ENCODE measurements around the gene DGCR8. TPM values are rescaled to one million over a fixed set of nuclear protein-coding genes. Genes with fewer than 3 reads are reported as not detected.

Gene DGCR8
- total RNA-seq, 2 experiments from 2014 or later, result 54.3 to 54.5 TPM

DNA sequence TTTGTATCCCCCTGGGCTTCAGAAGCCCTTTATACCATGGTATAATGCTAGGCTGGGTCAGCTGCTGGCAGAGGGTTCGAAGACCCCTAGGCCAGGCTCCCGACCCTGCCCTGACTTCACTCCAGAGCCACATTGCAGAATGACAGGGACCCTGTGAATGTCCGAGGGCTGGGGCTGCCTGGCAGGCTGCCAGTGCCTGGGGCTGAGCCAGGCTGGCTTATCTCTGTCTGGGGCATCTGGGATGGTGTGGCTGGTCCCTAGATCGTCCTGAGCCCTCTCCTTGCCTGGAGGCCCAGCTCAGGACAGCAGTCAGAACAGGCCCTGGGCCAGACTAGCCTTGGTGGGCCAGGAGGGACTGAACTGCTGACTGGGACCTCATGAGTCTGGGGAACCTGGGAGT lies 55.2 kb downstream of the DGCR8 start:
- Mint-ChIP-seq H3K27me3 (no peaks in the 10 kb centered on the region), H3K4me1 (peaks cover 8% of the 10 kb centered on the region), H3K27ac (no peak overlapping the region), H3K4me3 (no peak overlapping the region), H3K9me3 (no peaks in the 10 kb centered on the region), H3K36me3 (peaks cover 1% of the 10 kb centered on the region)
- DNase-seq (no peak), ATAC-seq (ENCODE audit: low read depth) (no peak)
- POLR2A ChIA-PET, result no interaction called here

DNA sequence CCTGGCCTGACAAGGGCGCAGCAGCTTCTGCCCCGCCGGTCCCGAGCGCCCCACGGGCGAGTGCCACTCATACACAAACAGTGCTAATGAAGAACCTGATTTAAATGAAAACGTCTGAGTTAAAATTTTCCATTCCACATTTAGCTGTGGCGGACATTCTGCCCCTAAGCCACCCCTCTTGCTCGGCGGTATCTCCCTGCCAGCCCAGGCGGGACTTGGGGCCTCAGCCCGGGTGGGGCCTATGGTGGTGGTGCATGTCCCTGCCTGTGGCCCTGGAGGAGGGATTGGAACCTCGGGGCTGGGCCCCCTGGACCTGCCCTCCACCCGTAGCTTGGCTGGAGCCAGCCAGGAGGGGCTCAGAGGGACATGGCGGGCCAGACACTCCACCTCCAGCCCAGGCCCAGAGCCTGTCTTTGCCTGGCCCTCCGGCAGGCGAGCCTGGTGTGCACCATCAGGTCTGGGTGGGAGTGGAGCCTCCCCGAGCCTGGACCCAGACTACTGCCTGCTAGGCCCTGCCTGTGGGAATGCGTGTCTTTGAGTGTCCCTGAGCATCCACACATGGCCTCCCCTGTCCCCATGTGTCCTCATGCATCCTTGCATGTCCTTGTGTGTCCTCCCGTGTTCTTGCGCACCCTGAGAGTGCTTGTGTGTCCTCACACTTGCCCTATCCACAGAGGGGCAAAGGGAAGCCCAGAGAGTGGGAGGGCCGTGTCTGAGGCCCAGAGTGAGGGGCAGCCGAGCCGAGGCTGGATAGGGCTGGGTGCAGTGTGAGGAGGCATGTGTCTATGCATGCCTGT lies 56.0 kb downstream of the DGCR8 start:
- peaks cover 1% of the 10 kb centered on the region for H3K36me3 Mint-ChIP-seq
- no peak overlapping the region for H3K27ac Mint-ChIP-seq
- peaks cover 8% of the 10 kb centered on the region for H3K4me1 Mint-ChIP-seq
- no peak overlapping the region for H3K4me3 Mint-ChIP-seq
- ATAC-seq (ENCODE audit: low read depth) (no peak), DNase-seq (no peak)
- H3K27me3 Mint-ChIP-seq, result no peaks in the 10 kb centered on the region
- POLR2A ChIA-PET, result no interaction called here
- H3K9me3 Mint-ChIP-seq, result no peaks in the 10 kb centered on the region

DNA sequence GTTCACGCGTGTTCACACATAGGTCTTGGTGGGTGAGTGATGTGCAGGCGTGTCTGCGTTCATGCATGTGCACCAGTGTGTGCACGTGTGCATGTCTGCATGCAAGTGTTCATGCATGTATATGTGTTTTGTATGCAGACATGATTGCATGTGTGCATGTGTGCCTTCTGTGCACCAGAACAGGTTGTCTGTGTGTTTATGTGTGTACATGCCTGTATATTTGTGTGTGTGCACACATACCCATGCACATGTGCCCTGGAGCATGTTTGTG lies 56.5 kb downstream of the DGCR8 start:
- Mint-ChIP-seq H3K4me3 (no peak overlapping the region), H3K9me3 (no peaks in the 10 kb centered on the region), H3K27ac (no peak overlapping the region), H3K27me3 (no peaks in the 10 kb centered on the region), H3K36me3 (peaks cover 1% of the 10 kb centered on the region), H3K4me1 (peaks cover 8% of the 10 kb centered on the region)
- POLR2A ChIA-PET, result no interaction called here
- DNase-seq (no peak), ATAC-seq (ENCODE audit: low read depth) (no peak)

DNA sequence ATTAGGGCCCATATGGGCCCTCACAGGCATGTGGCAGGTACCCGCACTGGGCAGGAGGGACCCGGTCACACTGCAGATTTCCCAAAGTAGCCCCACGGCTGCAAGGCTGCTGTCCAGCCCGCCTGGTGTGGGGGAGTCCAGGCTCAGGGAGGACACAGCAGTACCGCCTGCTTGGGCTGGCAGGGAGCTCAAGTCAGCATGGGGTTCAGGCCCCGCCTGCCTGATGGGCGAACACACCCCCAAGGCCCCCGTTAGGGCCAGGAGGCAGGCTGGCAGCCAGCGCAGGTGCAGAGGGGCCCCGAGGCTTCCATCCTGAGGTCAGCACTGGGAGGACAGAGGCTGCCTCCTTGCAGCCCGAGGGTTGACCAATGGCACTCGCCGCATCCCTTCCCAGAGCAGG lies 57.1 kb downstream of the DGCR8 start:
- ATAC-seq (ENCODE audit: low read depth), result no peak
- POLR2A ChIA-PET, result no interaction called here
- Mint-ChIP-seq H3K4me3 (no peak overlapping the region), H3K27ac (no peak overlapping the region), H3K27me3 (no peaks in the 10 kb centered on the region), H3K36me3 (peaks cover 1% of the 10 kb centered on the region), H3K4me1 (peaks cover 8% of the 10 kb centered on the region), H3K9me3 (no peaks in the 10 kb centered on the region)
- DNase-seq, result no peak

DNA sequence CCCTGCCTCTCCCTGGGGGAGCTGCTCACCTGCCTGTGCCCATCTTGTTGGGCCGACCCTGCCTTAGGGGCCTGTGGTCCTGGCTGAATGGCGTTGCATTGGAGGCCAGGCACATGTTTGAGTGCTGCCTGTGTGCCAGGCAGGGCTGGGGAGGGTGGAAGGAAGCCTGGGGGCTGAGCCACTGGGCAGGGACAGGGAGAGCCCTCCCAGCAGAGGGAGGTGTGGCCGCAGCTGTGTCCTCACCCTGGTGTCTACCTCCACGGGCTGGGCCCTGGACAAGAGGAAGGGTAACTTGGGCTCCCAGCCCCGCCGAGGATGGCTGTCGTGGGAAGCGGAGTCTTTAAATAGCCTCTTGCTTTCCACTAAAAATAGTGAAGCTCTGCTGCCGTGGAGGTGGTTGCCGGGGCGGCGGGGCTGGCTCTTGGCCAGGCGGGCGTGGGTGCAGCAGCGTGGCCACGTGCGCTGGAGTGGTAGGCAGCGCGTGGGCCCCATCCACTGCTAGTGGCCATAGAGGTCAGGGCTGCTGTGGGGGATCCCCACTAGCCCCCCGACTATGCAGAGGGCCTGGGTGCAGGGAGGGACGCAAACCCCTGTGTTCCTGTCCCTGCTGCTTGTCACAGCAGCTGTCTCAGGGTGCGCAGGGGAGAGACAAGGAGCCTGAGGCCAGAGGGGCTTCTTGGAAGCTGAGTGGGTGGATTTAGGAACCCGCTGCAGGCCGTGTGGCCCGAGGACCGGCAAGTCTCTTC lies 57.8 kb downstream of the DGCR8 start:
- H3K27ac Mint-ChIP-seq, result no peak overlapping the region
- no peaks in the 10 kb centered on the region for H3K9me3 Mint-ChIP-seq
- peaks cover 7% of the 10 kb centered on the region for H3K4me1 Mint-ChIP-seq
- no peak for ATAC-seq (ENCODE audit: low read depth)
- H3K4me3 Mint-ChIP-seq, result no peak overlapping the region
- peaks cover 1% of the 10 kb centered on the region for H3K36me3 Mint-ChIP-seq
- DNase-seq, result no peak
- POLR2A ChIA-PET, result no interaction called here
- no peaks in the 10 kb centered on the region for H3K27me3 Mint-ChIP-seq

DNA sequence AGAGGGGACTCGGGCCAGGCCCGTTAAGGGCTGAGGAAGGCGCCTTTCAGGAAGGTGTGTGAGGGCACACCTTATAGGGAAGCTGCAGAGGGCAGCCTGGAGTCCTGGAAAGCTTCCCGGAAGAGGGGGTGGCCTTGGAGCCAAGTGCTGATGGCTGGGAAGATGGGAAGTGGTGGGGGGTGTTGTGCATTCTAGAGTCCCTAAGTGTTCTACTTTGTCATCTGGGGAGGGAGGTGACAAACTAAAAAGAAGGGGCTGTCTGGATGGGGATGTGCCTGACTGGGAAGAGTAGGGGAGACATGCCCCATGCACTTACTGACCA lies 58.3 kb downstream of the DGCR8 start:
- no peaks in the 10 kb centered on the region for H3K27me3 Mint-ChIP-seq
- H3K4me3 Mint-ChIP-seq, result no peak overlapping the region
- peaks cover 5% of the 10 kb centered on the region for H3K4me1 Mint-ChIP-seq
- ATAC-seq (ENCODE audit: low read depth), result no peak
- DNase-seq, result no peak
- no peak overlapping the region for H3K27ac Mint-ChIP-seq
- peaks cover 1% of the 10 kb centered on the region for H3K36me3 Mint-ChIP-seq
- no peaks in the 10 kb centered on the region for H3K9me3 Mint-ChIP-seq
- POLR2A ChIA-PET, result no interaction called here

DNA sequence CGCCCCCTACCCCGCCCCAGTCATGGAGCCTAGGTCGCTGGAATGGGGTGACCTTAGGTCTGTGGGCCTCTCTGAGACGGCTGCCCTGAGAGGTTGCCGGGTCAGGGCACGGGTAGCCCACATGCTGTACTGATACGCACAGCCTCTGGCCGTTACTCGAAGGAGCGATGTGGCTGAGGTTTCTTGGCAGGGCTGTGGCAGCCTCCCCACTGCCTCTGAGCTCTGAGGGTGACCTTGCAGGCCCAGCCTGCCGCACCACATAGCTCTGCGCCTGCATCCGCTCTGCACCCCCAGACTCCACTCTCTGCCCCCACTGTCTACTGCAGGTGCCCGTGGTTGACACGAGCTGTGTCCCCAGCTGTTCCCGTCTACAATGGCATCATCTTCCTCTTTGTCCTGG lies 58.8 kb downstream of the DGCR8 start:
- H3K9me3 Mint-ChIP-seq, result no peaks in the 10 kb centered on the region
- ATAC-seq (ENCODE audit: low read depth), result no peak
- no peaks in the 10 kb centered on the region for H3K27me3 Mint-ChIP-seq
- POLR2A ChIA-PET, result no interaction called here
- DNase-seq, result no peak
- no peak overlapping the region for H3K27ac Mint-ChIP-seq
- H3K4me3 Mint-ChIP-seq, result no peak overlapping the region
- peaks cover 3% of the 10 kb centered on the region for H3K4me1 Mint-ChIP-seq
- H3K36me3 Mint-ChIP-seq, result peaks cover 1% of the 10 kb centered on the region

DNA sequence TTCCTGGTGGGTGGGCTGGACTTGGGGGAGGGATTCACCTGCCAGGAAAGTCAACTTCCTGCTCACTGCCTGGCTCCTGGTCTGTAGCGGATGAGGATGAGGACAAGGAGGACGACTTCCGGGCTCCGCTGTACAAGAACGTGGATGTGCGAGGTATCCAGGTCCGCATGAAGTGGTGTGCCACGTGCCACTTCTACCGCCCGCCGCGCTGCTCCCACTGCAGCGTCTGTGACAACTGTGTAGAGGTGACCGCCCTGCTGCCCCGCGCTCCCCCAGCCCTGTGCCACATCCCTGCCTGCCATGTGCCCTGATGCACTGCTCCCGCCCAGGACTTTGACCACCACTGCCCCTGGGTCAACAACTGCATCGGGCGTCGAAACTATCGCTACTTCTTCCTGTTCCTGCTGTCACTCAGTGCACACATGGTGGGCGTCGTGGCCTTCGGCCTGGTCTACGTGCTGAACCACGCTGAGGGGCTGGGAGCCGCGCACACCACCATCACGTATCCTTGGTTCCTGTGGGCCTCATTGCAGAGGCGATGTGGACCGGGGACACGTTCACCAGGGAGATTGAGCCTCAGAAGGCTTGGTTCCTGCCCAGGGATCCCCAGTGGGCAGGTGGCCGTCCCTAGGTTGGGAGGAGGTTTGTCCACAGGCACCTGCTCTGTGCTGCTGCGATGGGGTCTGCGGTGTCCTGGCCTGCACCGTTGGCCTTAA lies 59.5 kb downstream of the DGCR8 start:
- Mint-ChIP-seq H3K4me1 (peaks cover 3% of the 10 kb centered on the region), H3K4me3 (no peak overlapping the region), H3K36me3 (peaks cover 1% of the 10 kb centered on the region), H3K9me3 (no peaks in the 10 kb centered on the region), H3K27me3 (no peaks in the 10 kb centered on the region), H3K27ac (no peak overlapping the region)
- ATAC-seq (ENCODE audit: low read depth), result no peak
- POLR2A ChIA-PET, result no interaction called here
- DNase-seq, result no peak

DNA sequence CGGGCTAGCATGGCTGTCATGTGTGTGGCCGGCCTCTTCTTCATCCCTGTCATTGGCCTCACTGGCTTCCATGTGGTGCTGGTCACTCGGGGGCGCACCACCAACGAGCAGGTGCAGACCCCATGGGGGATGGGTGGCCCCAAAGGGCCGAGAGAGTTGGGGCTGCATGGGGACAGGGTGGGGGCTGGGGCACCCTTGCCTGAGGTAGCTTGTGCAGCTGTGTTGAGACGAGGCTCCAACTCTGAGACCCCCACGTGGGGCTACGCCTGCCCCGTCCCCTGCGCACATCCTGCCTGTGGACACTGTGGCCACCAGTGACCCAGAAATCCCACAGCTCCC lies 60.0 kb downstream of the DGCR8 start:
- no peak overlapping the region for H3K4me3 Mint-ChIP-seq
- DNase-seq (no peak), ATAC-seq (ENCODE audit: low read depth) (no peak)
- H3K36me3 Mint-ChIP-seq, result peaks cover 1% of the 10 kb centered on the region
- H3K27me3 Mint-ChIP-seq, result no peaks in the 10 kb centered on the region
- H3K4me1 Mint-ChIP-seq, result peaks cover 3% of the 10 kb centered on the region
- H3K9me3 Mint-ChIP-seq, result no peaks in the 10 kb centered on the region
- no peak overlapping the region for H3K27ac Mint-ChIP-seq
- POLR2A ChIA-PET, result no interaction called here

DNA sequence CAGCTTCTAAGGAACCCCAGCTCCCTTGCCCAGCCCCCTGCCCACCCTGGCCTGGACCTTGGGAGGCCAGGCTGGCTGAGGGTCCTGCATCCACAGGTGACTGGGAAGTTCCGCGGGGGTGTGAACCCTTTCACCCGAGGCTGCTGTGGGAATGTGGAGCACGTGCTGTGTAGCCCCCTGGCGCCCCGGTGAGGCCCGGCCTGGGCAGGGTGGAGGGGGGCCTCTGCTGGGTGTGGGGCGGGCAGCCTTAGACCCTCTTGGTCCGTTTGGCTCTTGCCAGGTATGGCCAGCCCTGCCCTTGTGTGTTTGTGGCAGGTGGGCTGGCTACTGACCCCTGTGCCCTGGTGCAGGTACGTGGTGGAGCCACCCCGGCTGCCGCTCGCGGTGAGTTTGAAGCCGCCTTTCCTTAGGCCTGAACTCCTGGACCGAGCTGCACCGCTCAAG lies 60.5 kb downstream of the DGCR8 start:
- Mint-ChIP-seq H3K9me3 (no peaks in the 10 kb centered on the region), H3K36me3 (peaks cover 1% of the 10 kb centered on the region), H3K4me3 (no peak overlapping the region), H3K27ac (no peak overlapping the region), H3K4me1 (peaks cover 3% of the 10 kb centered on the region), H3K27me3 (no peaks in the 10 kb centered on the region)
- POLR2A ChIA-PET, result no interaction called here
- ATAC-seq (ENCODE audit: low read depth) (no peak), DNase-seq (no peak)

DNA sequence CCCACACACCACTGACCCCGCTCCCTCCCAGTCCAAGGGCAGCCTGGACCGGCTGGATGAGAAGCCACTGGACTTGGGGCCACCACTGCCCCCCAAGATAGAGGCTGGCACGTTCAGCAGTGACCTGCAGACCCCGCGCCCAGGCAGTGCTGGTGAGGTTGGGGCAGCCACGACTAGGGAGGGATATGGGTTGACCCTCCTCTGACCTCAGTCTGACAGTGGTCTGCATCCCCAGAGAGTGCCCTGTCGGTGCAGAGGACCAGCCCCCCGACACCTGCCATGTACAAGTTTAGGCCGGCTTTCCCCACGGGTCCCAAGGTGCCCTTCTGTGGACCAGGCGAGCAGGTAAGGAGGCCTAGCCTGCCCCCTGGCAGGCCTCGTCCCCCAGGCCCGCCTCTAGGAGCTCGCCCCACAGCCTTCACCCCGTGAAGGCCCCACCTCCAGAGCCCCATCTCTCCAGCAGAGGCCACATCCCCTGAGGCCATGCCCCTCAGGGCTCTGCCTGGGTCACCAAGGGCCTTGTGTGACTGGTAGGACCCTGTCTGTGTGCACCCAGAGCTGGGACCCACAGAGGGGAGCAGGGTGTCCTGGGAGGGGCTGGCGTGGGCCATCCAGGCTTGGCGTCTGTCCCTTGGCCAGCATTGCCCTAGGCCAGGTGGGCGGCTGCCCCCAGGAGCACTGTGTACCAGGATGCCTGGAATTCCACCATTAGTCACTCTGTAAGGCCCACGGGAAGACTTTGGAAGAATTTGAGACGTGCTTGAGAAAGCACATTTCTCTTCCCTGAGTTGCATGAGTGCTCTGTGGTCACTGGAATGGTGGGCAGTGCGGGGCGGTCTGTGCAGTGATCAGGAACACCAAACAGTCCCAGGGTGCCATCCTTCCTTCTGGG lies 61.4 kb downstream of the DGCR8 start:
- ATAC-seq (ENCODE audit: low read depth) (no peak), DNase-seq (no peak)
- no peaks in the 10 kb centered on the region for H3K9me3 Mint-ChIP-seq
- peaks cover 1% of the 10 kb centered on the region for H3K4me1 Mint-ChIP-seq
- no peak overlapping the region for H3K4me3 Mint-ChIP-seq
- H3K36me3 Mint-ChIP-seq, result peaks cover 1% of the 10 kb centered on the region
- no peaks in the 10 kb centered on the region for H3K27me3 Mint-ChIP-seq
- POLR2A ChIA-PET, result no interaction called here
- H3K27ac Mint-ChIP-seq, result no peak overlapping the region

DNA sequence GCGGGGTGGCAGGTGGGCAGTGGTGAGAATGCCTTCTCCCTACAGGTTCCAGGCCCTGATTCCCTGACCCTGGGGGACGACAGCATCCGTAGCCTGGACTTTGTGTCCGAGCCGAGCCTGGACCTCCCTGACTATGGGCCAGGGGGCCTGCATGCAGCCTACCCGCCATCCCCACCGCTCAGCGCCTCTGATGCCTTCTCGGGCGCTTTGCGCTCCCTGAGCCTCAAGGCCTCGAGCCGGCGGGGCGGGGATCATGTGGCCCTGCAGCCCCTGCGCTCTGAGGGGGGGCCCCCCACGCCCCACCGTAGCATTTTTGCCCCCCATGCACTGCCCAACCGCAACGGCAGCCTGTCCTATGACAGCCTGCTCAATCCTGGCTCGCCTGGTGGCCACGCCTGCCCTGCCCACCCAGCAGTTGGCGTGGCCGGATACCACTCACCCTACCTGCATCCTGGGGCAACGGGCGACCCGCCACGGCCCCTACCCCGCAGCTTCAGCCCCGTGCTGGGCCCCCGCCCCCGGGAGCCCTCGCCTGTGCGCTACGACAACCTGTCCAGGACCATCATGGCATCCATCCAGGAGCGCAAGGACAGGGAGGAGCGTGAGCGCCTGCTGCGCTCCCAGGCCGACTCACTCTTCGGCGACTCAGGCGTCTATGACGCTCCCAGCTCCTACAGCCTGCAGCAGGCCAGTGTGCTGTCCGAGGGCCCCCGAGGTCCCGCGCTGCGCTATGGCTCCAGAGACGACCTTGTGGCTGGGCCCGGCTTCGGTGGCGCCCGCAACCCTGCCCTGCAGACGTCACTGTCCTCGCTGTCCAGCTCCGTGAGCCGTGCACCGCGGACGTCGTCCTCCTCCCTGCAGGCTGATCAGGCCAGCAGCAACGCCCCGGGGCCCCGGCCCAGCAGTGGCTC lies 62.9 kb downstream of the DGCR8 start:
- peaks cover 1% of the 10 kb centered on the region for H3K36me3 Mint-ChIP-seq
- no peaks in the 10 kb centered on the region for H3K4me1 Mint-ChIP-seq
- DNase-seq, result no peak
- H3K4me3 Mint-ChIP-seq, result no peak overlapping the region
- H3K27ac Mint-ChIP-seq, result no peak overlapping the region
- POLR2A ChIA-PET, result no interaction called here
- no peaks in the 10 kb centered on the region for H3K9me3 Mint-ChIP-seq
- no peak for ATAC-seq (ENCODE audit: low read depth)
- no peaks in the 10 kb centered on the region for H3K27me3 Mint-ChIP-seq
